ENCODE data around the gene SIGLEC14.

GRCh38 chr19:51653162-51653561 lies 6.5 kb upstream of the SIGLEC14 start:
- TF ChIP-seq, protein P1, sequence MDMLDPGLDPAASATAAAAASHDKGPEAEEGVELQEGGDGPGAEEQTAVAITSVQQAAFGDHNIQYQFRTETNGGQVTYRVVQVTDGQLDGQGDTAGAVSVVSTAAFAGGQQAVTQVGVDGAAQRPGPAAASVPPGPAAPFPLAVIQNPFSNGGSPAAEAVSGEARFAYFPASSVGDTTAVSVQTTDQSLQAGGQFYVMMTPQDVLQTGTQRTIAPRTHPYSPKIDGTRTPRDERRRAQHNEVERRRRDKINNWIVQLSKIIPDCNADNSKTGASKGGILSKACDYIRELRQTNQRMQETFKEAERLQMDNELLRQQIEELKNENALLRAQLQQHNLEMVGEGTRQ (IDR thresholded peaks at IDR 0.05): no peak
- TF ChIP-seq RARB (CRISPR knock-in tag; IDR thresholded peaks at IDR 0.05): no peak
- no peak for TF ChIP-seq CTCF (IDR thresholded peaks at IDR 0.05)
- TF ChIP-seq SREBF2 (IDR thresholded peaks at IDR 0.05): no peak
- no peak for TF ChIP-seq JUN (IDR thresholded peaks at IDR 0.05)
- no peak for TF ChIP-seq MAZ (IDR thresholded peaks at IDR 0.05; ENCODE audit: borderline replicate concordance, low read depth, low read length)
- TF ChIP-seq POLR2AphosphoS2 (conservative IDR thresholded peaks at IDR 0.05; ENCODE audit: low read length): no peak
- no peak for TF ChIP-seq EP300 (IDR thresholded peaks at IDR 0.05)
- TF ChIP-seq MYC (IDR thresholded peaks at IDR 0.05; ENCODE audit: borderline replicate concordance, low read length): no peak
- TF ChIP-seq CHD2 (IDR thresholded peaks at IDR 0.05; ENCODE audit: low read length, partially characterized antibody): no peak
- no peak for TF ChIP-seq CBX2 (IDR thresholded peaks at IDR 0.05; ENCODE audit: borderline replicate concordance, low read depth)
- no peak for TF ChIP-seq FOSL2 (IDR thresholded peaks at IDR 0.05)
- no peak for TF ChIP-seq FOSL2 (CRISPR knock-in tag; IDR thresholded peaks at IDR 0.05)
- no peak for TF ChIP-seq NFE2L2 (conservative IDR thresholded peaks at IDR 0.05; ENCODE audit: low read length)
- TF ChIP-seq RCOR1 (IDR thresholded peaks at IDR 0.05; ENCODE audit: low read depth, low read length): no peak
